ENCODE measurements around the gene STIL.

- no peak for TF ChIP-seq POLR2A (IDR thresholded peaks at IDR 0.05)
- TF ChIP-seq CTCF (IDR thresholded peaks at IDR 0.05): no peak
These were observed 94.9 kb downstream of the STIL start for GRCh38 chr1:47219001-47219400.

Data from suprapubic skin (tissue), 3 donors.